Ascending aorta (tissue), 2 donors: ENCODE measurements around the gene PIEZO1. TPM values are rescaled to one million over a fixed set of nuclear protein-coding genes. Genes with fewer than 3 reads are reported as not detected.
A peak's percentile ranks its signal among the peaks of the same experiment; 100 is the strongest.

ENCODE experiments used
- DNase-seq, 2 donors: peaks; one replicate each; pipeline ENCODE4 v3.0.0-alpha.2; 2019; ENCODE audit warnings: low spot score in 2 of 2
- H3K27ac ChIP-seq, 2 donors: fragments of 200-600 bp; sonication (generic); one replicate each; pipeline ENCODE4 v1.5.1; 2016 to 2017; ENCODE audit warnings: mild to moderate bottlenecking in 1 of 2
- H3K27me3 ChIP-seq: fragments of 200-600 bp; sonication (generic); one replicate; pipeline ENCODE4 v1.5.1; 2017
- H3K36me3 ChIP-seq, 2 donors: fragments of 200-600 bp; sonication (generic); one replicate each; pipeline ENCODE4 v1.5.1; 2016
- H3K4me1 ChIP-seq, 2 donors: fragments of 200-600 bp; sonication (generic); one replicate each; pipeline ENCODE4 v1.5.1; 2016 to 2017; ENCODE audit warnings: mild to moderate bottlenecking in 1 of 2
- H3K4me3 ChIP-seq, 2 donors: fragments of 200-600 bp; sonication (generic); one replicate each; pipeline ENCODE4 v1.5.1; 2016 to 2017; ENCODE audit warnings: mild to moderate bottlenecking in 1 of 2
- H3K9me3 ChIP-seq, 2 donors: fragments of 200-600 bp; sonication (generic); one replicate each; pipeline ENCODE4 v1.5.1; 2016
- intact Hi-C: fragments of 100-400 bp; cut with DNase I; formaldehyde crosslinking; loops from one replicate; pipeline ENCODE4 v1.15.1; 2023
- total RNA-seq: library from RNA; depleted of rRNA; stranded (reverse); fragments of >200 nt; gene quantifications from one replicate; pipeline ENCODE4 v1.1.0, GENCODE V29; 2016
- TF ChIP-seq, protein P1 (sequence below), 3 experiments: fragments of 200-600 bp in 2 of 3; fragments of 450-650 bp in 1 of 3; sonication (generic) in 2 of 3; IDR thresholded peaks; one replicate each; pipeline ENCODE4 v1.5.1; 2016 to 2019; ENCODE audit warnings: antibody characterized with exemption in 3 of 3, mild to moderate bottlenecking in 1 of 3, moderate library complexity in 1 of 3

PIEZO1 gene
- total RNA-seq, 1 donor from 2014 or later: 428 TPM

DNA sequence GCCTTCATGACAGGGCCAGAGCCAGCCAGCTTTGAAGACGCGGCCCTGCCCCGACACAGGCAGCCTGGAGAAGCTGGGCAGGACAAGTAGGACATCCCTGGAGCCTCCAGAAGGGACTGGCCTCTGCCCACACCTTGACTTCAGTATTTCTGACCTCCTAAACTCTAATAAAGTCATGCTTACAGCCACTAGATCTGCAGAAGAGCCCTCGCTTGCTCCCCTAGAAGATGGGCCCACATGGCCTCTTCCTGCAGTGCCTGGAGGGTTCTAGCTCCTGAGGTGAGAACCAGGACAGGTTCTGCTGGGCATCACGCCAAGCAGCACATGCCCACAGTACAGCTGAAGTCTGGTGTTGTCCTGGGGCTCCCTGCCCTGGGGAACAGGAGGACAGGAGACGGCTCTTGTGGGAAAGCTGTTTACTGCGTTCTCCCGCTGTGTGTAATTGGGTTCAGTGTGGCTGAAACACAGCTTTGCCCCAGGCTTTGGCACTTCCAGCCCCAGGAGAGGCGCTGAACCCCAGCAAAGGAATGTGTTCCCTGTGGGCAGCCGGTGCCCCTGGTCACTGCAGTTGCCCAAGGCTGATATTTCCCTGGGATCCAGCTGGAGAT is 24.2 kb upstream of the PIEZO1 start:
- Histone ChIP-seq H3K36me3 (peaks cover 12 to 22% of the 10 kb centered on the region in 2 donors), H3K4me1 (peaks cover 8 to 25% of the 10 kb centered on the region in 2 donors), H3K9me3 (no peaks in the 10 kb centered on the region), H3K4me3 (no peak overlapping the region), H3K27ac (peak overlapping the region in 1 of 2 donors; percentile 93), H3K27me3 (no peaks in the 10 kb centered on the region)
- TF ChIP-seq, protein P1, sequence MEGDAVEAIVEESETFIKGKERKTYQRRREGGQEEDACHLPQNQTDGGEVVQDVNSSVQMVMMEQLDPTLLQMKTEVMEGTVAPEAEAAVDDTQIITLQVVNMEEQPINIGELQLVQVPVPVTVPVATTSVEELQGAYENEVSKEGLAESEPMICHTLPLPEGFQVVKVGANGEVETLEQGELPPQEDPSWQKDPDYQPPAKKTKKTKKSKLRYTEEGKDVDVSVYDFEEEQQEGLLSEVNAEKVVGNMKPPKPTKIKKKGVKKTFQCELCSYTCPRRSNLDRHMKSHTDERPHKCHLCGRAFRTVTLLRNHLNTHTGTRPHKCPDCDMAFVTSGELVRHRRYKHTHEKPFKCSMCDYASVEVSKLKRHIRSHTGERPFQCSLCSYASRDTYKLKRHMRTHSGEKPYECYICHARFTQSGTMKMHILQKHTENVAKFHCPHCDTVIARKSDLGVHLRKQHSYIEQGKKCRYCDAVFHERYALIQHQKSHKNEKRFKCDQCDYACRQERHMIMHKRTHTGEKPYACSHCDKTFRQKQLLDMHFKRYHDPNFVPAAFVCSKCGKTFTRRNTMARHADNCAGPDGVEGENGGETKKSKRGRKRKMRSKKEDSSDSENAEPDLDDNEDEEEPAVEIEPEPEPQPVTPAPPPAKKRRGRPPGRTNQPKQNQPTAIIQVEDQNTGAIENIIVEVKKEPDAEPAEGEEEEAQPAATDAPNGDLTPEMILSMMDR (IDR thresholded peaks at IDR 0.05): no peak
- no peak for DNase-seq
- intact Hi-C loops: no loop called here

DNA sequence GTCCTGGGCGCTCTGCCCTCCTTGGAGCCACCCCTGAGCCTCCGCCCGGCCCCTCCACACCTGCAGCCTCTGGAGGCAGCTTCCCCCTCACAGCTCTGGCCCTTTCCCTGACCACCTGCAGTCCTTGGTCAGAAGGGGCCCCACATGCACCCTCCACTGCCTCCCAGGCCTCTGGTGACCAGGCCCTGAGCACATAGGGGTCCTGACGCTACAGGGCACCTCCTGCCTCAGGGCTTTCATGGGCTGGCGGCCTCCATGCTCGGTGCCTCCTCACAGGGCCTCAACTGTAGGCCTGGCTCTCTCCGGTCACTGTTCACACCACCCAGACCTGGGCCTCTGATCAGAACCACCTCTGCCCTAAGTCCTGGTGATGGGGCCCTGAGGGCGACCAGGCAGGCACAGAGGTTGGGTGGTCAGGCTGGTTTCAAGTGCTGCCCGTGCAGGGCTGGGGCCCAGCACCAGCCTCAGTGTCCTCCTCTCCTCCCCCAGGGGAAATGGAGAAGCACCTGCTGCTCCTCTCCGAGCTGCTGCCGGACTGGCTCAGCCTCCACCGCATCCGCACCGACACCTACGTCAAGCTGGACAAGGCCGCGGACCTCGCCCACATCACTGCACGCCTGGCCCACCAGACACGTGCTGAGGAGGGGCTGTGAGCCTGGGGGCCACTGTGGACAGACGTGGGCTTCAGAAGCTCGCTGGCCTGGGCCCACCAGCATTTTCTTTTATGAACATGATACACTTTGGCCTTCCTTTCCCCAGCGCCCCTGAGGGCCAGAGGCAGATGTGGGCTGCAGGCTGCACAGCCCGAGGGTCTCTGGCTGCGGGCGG is 22.8 kb upstream of the PIEZO1 start:
- H3K4me3 ChIP-seq: no peak overlapping the region
- no peak overlapping the region for H3K27ac ChIP-seq
- H3K4me1 ChIP-seq: peaks cover 8 to 24% of the 10 kb centered on the region in 2 donors
- no peaks in the 10 kb centered on the region for H3K9me3 ChIP-seq
- DNase-seq: no peak
- H3K27me3 ChIP-seq: no peaks in the 10 kb centered on the region
- intact Hi-C loops: no loop called here
- TF ChIP-seq, protein P1 (IDR thresholded peaks at IDR 0.05): no peak
- H3K36me3 ChIP-seq: peaks cover 12 to 22% of the 10 kb centered on the region in 2 donors

DNA sequence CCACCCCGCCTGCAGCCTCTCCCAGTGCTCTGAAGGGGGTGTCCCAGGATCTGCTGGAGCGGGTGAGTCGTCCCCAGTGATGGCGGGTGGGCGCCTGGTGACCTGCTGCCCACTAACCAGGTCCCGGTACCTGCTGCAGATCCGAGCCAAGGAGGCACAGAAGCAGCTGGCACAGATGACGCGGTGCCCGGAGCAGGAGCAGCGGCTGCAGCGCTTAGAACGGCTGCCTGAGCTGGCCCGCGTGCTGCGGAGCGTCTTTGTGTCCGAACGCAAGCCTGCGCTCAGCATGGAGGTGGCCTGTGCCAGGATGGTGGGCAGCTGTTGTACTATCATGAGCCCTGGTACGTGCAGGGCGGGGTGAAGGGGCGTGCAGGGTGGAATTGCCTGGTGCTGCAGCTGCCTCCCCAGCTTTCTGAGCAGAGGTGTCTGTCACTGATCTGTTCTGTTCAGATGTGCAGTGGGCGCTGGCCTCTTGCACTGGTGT is 22.2 kb upstream of the PIEZO1 start:
- Histone ChIP-seq H3K4me1 (peaks cover 8 to 22% of the 10 kb centered on the region in 2 donors), H3K36me3 (peaks cover 12 to 22% of the 10 kb centered on the region in 2 donors), H3K4me3 (no peak overlapping the region), H3K9me3 (no peaks in the 10 kb centered on the region), H3K27ac (no peak overlapping the region), H3K27me3 (no peaks in the 10 kb centered on the region)
- intact Hi-C loops: no loop called here
- DNase-seq: no peak
- TF ChIP-seq, protein P1 (IDR thresholded peaks at IDR 0.05): no peak

DNA sequence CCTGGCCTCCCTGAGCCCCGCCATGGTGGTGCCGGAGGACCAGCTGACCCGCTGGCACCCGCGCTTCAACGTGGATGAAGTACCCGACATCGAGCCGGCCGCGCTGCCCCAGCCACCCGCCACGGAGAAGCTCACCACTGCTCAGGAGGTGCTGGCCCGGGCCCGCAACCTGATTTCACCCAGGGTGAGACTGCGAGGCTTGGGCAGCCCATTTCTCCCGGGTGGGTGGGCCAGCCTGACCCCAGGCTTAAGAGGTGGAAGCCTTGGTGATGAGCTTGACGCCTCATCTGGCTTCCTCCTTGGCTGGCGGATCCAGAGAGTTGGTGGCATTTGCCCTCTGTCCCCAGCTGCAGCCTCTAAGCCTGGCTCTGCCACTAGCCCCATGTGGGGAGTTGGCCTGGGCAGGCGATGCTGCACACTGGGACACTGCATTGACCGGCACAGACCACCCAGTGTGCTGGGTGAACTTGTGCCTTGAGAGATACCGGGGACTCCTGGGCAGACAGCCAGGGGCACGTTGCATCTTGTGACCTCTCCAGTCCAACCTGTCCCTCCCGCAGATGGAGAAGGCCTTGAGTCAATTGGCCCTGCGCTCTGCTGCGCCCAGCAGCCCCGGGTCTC is 21.6 kb upstream of the PIEZO1 start:
- Histone ChIP-seq H3K4me3 (no peak overlapping the region), H3K36me3 (peaks cover 12 to 22% of the 10 kb centered on the region in 2 donors), H3K4me1 (peaks cover 8 to 25% of the 10 kb centered on the region in 2 donors), H3K27ac (no peak overlapping the region), H3K27me3 (no peaks in the 10 kb centered on the region), H3K9me3 (no peaks in the 10 kb centered on the region)
- TF ChIP-seq, protein P1 (IDR thresholded peaks at IDR 0.05): no peak
- DNase-seq: no peak
- intact Hi-C loops: no loop called here

DNA sequence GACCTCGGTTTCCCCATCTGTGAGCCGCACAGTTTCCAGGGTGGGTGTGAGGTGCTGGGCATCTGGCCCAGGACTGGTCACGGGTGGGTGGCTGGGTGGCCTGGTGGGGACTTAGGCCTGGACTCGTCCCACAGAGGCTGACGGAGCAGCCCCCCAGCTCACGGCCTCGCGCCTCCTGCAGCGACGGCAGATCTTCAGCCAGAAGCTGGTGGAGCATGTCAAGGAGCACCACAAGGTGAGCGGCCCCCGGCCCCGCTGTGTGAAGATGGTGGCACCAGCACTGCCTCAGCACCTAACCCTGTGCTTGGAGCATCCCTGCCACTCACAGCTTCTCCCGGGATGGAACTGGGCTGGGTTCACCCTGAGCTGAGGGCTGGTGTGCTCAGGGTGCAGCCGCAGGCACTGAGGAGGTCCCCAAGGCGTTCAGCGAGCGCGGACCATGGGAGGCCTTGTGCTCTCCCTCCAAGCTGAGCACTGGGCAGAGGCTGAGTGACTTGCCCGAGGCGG is 20.9 kb upstream of the PIEZO1 start:
- no peaks in the 10 kb centered on the region for H3K27me3 ChIP-seq

More for the DNA sequence above, 20.9 kb upstream of the PIEZO1 start:
- intact Hi-C loops: no loop called here
- Histone ChIP-seq H3K27ac (no peak overlapping the region), H3K4me3 (no peak overlapping the region), H3K4me1 (peaks cover 8 to 25% of the 10 kb centered on the region in 2 donors), H3K36me3 (peaks cover 12 to 22% of the 10 kb centered on the region in 2 donors), H3K9me3 (no peaks in the 10 kb centered on the region)
- TF ChIP-seq, protein P1 (IDR thresholded peaks at IDR 0.05): no peak
- no peak for DNase-seq
